Measurements from ENCODE around the gene ACBD7.

DNA sequence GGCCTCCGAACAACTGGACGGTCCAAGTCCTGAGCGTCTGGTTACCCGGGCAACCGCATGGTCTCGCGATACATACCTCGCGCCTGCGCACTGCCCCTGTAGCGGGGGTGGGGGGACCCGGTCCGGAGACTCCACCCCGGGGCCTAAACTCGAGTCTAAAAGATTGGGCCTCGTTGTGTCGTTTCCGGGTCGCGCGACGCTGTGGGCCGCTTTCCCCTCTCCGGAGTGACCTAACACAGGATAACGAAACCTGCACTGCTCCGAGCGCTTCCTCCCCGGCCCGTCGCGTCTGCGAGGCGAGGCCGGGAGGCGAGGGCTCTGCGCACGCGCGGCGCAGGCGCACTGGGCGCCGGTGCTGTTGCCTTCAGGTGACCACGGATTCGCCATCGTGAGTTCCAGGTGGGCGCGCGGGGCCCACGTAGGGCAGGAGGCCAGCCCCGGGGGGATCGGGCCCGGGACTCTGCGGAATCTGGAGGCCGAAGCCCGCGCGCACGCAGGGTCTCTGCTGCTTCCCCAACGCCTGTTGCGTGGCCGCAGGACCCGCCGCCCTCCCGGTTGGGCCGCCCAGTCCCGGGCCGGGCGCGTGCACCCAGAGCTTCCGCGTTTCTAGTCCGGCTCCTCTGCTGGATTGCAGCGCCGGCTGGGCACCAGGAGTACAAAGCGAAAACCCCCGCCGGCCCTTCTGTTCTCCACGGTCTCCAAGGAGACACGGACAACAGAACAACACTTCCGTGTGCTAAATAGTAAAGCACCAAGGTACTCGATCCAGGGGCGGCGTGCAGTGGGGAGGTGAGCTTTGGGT lies 8.6 kb upstream of the ACBD7 start, which contains the start of gene RPP38:
- TF ChIP-seq POLR2AphosphoS5 (IDR thresholded peaks at IDR 0.05; ENCODE audit: low read depth, low read length): peak; percentile 79
- TF ChIP-seq, protein P1, sequence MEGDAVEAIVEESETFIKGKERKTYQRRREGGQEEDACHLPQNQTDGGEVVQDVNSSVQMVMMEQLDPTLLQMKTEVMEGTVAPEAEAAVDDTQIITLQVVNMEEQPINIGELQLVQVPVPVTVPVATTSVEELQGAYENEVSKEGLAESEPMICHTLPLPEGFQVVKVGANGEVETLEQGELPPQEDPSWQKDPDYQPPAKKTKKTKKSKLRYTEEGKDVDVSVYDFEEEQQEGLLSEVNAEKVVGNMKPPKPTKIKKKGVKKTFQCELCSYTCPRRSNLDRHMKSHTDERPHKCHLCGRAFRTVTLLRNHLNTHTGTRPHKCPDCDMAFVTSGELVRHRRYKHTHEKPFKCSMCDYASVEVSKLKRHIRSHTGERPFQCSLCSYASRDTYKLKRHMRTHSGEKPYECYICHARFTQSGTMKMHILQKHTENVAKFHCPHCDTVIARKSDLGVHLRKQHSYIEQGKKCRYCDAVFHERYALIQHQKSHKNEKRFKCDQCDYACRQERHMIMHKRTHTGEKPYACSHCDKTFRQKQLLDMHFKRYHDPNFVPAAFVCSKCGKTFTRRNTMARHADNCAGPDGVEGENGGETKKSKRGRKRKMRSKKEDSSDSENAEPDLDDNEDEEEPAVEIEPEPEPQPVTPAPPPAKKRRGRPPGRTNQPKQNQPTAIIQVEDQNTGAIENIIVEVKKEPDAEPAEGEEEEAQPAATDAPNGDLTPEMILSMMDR (IDR thresholded peaks at IDR 0.05): no peak
- TF ChIP-seq, protein P2, sequence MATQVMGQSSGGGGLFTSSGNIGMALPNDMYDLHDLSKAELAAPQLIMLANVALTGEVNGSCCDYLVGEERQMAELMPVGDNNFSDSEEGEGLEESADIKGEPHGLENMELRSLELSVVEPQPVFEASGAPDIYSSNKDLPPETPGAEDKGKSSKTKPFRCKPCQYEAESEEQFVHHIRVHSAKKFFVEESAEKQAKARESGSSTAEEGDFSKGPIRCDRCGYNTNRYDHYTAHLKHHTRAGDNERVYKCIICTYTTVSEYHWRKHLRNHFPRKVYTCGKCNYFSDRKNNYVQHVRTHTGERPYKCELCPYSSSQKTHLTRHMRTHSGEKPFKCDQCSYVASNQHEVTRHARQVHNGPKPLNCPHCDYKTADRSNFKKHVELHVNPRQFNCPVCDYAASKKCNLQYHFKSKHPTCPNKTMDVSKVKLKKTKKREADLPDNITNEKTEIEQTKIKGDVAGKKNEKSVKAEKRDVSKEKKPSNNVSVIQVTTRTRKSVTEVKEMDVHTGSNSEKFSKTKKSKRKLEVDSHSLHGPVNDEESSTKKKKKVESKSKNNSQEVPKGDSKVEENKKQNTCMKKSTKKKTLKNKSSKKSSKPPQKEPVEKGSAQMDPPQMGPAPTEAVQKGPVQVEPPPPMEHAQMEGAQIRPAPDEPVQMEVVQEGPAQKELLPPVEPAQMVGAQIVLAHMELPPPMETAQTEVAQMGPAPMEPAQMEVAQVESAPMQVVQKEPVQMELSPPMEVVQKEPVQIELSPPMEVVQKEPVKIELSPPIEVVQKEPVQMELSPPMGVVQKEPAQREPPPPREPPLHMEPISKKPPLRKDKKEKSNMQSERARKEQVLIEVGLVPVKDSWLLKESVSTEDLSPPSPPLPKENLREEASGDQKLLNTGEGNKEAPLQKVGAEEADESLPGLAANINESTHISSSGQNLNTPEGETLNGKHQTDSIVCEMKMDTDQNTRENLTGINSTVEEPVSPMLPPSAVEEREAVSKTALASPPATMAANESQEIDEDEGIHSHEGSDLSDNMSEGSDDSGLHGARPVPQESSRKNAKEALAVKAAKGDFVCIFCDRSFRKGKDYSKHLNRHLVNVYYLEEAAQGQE (IDR thresholded peaks at IDR 0.05; ENCODE audit: insufficient read depth in 1 of 2, low read depth in 2 of 2, low read length in 1 of 2): 0 out of 4 replicates have a peak, but pooled peaks of 1 of the 2 experiments have one; percentile 27
- TF ChIP-seq TCF7L2 (IDR thresholded peaks at IDR 0.05; ENCODE audit: low read depth, low read length): 0 out of 2 replicates have a peak, but pooled peaks have one; percentile 20

Data from Panc1 (cell line).